Right atrium auricular region (tissue), 2 donors: ENCODE results near the gene CHRM2. TPM values are rescaled to one million over a fixed set of nuclear protein-coding genes. Genes with fewer than 3 reads are reported as not detected.

Experiments used
- DNase-seq: peaks from one replicate; pipeline ENCODE4 v3.0.0-alpha.2; 2019; ENCODE audit warnings: low spot score
- H3K27ac ChIP-seq, 2 donors: fragments of 200-600 bp; sonication (generic); 1 replicate in 1 of 2; 2 replicates in 1 of 2; pipeline ENCODE4 v1.5.1; 2016 to 2019
- H3K27me3 ChIP-seq, 2 donors: fragments of 200-600 bp; sonication (generic); one replicate each; pipeline versions ENCODE4 v1.5.1 to v1.6.0; 2017 to 2019
- H3K36me3 ChIP-seq: fragments of 200-600 bp; sonication (generic); one replicate; pipeline ENCODE4 v1.5.1; 2016
- H3K4me1 ChIP-seq, 2 donors: fragments of 200-600 bp; sonication (generic); one replicate each; pipeline versions ENCODE4 v1.5.1 to v1.6.0; 2017 to 2019
- H3K4me3 ChIP-seq, 2 donors: fragments of 200-600 bp; sonication (generic); 1 replicate in 1 of 2; 2 replicates in 1 of 2; pipeline ENCODE4 v1.5.1; 2017 to 2019; ENCODE audit warnings: mild to moderate bottlenecking in 1 of 2, moderate library complexity in 1 of 2
- H3K9me3 ChIP-seq, 2 donors: fragments of 200-600 bp; sonication (generic); one replicate each; pipeline ENCODE4 v1.5.1; 2019
- total RNA-seq, 2 donors: library from RNA; depleted of rRNA; stranded (reverse); fragments of >200 nt; gene quantifications; one replicate each; pipeline ENCODE4 v1.1.0, GENCODE V29; 2016
- TF ChIP-seq, protein P1 (sequence below), 2 donors: fragments of 200-600 bp; sonication (generic); IDR thresholded peaks; one replicate each; pipeline ENCODE4 v1.5.1; 2019; ENCODE audit warnings: antibody characterized with exemption in 2 of 2

Gene CHRM2
- total RNA-seq, 2 donors from 2014 or later, result 55.3 to 123 TPM

DNA sequence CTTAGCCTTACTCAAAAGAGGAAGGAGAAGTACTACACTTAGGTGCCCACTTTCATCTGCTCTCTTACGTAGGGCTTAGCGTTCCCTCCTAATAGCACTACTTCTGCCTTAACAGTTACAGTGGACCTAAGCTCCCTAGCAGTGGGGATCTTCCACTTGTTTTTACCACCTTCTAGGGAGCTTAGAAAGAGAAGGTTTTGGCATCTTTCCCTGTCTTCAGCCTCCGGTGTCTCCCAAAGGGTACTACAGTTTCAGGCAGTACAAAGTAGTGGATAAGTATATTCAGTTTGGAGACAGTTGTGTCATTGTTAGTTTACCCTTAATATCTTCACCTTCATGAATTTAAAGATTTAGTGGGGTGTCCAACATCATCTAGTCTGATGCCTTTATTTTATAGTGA lies 14.6 kb downstream of the CHRM2 start:
- peak overlapping the region; percentile 54 to 86 for H3K27ac ChIP-seq
- no peaks in the 10 kb centered on the region for H3K27me3 ChIP-seq
- no peaks in the 10 kb centered on the region for H3K36me3 ChIP-seq
- H3K4me1 ChIP-seq, result peaks cover 0 to 36% of the 10 kb centered on the region in 2 donors
- H3K9me3 ChIP-seq, result no peaks in the 10 kb centered on the region
- DNase-seq, result no peak
- H3K4me3 ChIP-seq, result no peak overlapping the region
- TF ChIP-seq, protein P1, sequence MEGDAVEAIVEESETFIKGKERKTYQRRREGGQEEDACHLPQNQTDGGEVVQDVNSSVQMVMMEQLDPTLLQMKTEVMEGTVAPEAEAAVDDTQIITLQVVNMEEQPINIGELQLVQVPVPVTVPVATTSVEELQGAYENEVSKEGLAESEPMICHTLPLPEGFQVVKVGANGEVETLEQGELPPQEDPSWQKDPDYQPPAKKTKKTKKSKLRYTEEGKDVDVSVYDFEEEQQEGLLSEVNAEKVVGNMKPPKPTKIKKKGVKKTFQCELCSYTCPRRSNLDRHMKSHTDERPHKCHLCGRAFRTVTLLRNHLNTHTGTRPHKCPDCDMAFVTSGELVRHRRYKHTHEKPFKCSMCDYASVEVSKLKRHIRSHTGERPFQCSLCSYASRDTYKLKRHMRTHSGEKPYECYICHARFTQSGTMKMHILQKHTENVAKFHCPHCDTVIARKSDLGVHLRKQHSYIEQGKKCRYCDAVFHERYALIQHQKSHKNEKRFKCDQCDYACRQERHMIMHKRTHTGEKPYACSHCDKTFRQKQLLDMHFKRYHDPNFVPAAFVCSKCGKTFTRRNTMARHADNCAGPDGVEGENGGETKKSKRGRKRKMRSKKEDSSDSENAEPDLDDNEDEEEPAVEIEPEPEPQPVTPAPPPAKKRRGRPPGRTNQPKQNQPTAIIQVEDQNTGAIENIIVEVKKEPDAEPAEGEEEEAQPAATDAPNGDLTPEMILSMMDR (IDR thresholded peaks at IDR 0.05), result no peak

DNA sequence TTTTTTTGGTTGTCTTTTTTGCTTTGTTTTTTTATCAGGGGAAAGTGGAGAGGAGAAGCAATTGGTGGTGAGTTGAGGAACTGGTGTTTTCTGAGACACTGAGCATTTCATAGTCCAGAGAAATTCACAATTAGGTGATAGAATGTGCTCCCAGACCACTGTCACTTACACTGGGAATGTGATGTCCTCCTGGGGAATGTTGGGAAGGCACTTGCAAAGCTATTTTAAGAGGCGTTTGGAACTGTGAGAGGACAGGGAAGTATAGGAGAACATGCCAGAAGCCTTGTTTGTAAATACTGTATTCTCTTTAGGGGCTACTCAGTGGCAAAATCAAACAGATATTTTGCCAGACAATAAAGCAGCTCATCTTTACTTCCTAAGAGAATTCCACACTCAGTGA lies 16.0 kb downstream of the CHRM2 start:
- H3K36me3 ChIP-seq, result no peaks in the 10 kb centered on the region
- H3K4me3 ChIP-seq, result no peak overlapping the region
- no peaks in the 10 kb centered on the region for H3K9me3 ChIP-seq
- no peaks in the 10 kb centered on the region for H3K27me3 ChIP-seq
- no peak for DNase-seq
- peak overlapping the region; percentile 63 to 86 for H3K27ac ChIP-seq
- H3K4me1 ChIP-seq, result peaks cover 0 to 35% of the 10 kb centered on the region in 2 donors
- TF ChIP-seq, protein P1 (IDR thresholded peaks at IDR 0.05), result no peak

DNA sequence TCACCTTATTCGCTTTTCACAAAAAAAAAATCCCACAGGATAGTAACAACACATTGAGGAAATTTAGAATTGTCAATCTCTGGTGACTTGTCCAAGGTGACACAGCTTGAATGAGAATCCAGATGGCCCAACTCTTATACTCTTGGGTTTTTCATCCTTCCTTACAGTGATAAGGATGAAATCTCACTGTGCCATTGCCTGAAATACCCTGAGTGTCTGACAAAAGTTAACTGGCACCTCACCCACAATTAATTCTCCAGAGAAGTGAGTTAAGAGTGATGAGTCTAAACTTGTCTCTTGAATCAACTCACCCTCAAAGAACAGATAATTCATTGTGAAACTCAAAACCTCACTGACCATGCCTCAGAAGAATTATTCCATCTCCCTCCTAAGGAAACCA lies 18.9 kb downstream of the CHRM2 start:
- Histone ChIP-seq H3K36me3 (no peaks in the 10 kb centered on the region), H3K4me1 (peaks cover 0 to 35% of the 10 kb centered on the region in 2 donors), H3K9me3 (no peaks in the 10 kb centered on the region), H3K4me3 (no peak overlapping the region), H3K27me3 (no peaks in the 10 kb centered on the region), H3K27ac (peak overlapping the region in 1 of 2 donors; percentile 86)
- DNase-seq, result no peak
- TF ChIP-seq, protein P1 (IDR thresholded peaks at IDR 0.05), result no peak

DNA sequence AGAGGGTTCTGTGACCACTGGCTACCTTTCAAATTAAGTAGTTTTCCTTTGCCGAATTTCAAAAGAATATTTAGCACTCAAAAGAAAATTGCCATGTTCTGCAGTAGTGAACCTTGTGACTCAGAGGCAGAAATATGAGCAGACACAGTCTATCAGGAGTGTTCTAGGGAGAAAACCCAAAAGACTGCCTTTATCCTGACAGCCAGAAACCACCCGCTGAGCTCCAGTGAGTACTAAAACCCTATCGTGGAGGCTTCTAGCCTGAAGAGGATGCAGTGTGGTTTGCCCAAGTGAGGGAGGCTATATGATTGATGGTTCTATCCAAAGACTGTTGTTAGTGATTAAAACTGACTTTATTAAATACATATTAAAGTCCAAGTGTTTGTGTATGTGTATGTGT lies 21.9 kb downstream of the CHRM2 start:
- Histone ChIP-seq H3K4me1 (peaks cover 0 to 23% of the 10 kb centered on the region in 2 donors), H3K27me3 (no peaks in the 10 kb centered on the region), H3K9me3 (no peaks in the 10 kb centered on the region), H3K36me3 (peaks cover 10% of the 10 kb centered on the region), H3K27ac (peak overlapping the region; percentile 37 to 55), H3K4me3 (no peak overlapping the region)
- DNase-seq, result no peak
- TF ChIP-seq, protein P1 (IDR thresholded peaks at IDR 0.05), result no peak

DNA sequence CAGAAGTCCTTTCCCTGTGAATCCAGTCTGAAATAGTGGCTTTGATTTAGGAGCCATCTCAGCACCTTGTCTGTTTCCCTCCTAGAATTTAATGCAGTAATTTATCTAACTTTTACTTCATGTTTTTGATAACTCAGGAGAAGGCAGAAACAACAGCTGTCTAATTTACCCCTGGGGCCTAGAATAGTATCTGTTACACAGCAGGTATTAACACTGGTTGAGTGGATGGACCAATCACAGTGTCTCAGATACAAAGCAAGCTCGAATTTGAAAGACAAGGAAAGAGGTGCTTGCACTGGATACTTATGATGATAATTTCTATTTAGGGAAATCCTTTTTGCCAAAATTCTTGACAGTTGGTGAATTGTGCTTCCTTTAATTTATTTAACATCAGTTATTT lies 23.4 kb downstream of the CHRM2 start:
- DNase-seq, result no peak

More for the DNA sequence above, 23.4 kb downstream of the CHRM2 start:
- Histone ChIP-seq H3K4me1 (peaks cover 0 to 13% of the 10 kb centered on the region in 2 donors), H3K36me3 (peaks cover 10% of the 10 kb centered on the region), H3K9me3 (no peaks in the 10 kb centered on the region), H3K27me3 (no peaks in the 10 kb centered on the region), H3K27ac (peak overlapping the region in 1 of 2 donors; percentile 48), H3K4me3 (no peak overlapping the region)
- TF ChIP-seq, protein P1 (IDR thresholded peaks at IDR 0.05), result no peak
